ENCODE measurements around the gene OGDHL.
"Not testable (repeated sequence)": the region's sequence is repeated elsewhere in the genome, so short reads cannot be mapped to it uniquely, and the experiment has no call there.

OGDHL gene

GRCh38 chr10:49754951-49755350 is 7.2 kb downstream of the OGDHL start:
- not testable (repeated sequence) for DNase-seq

- no peak for DNase-seq
Observed at GRCh38 chr10:49752584-49752983, 9.5 kb downstream of the OGDHL start.

- no peak for DNase-seq
Observed at GRCh38 chr10:49751636-49752510, 10.2 kb downstream of the OGDHL start.

GRCh38 chr10:49751216-49751615 is 10.9 kb downstream of the OGDHL start:
- no peak for DNase-seq

- DNase-seq: no peak
Observed at GRCh38 chr10:49750546-49750945, 11.6 kb downstream of the OGDHL start.

GRCh38 chr10:49749556-49750491 is 12.3 kb downstream of the OGDHL start:
- DNase-seq: no peak

GRCh38 chr10:49749144-49749543 is 13.0 kb downstream of the OGDHL start:
- no peak for DNase-seq

GRCh38 chr10:49748006-49748405 is 14.1 kb downstream of the OGDHL start:
- DNase-seq: no peak

GRCh38 chr10:49747303-49747646 is 14.8 kb downstream of the OGDHL start:
- no peak for DNase-seq

GRCh38 chr10:49746626-49747302 is 15.4 kb downstream of the OGDHL start:
- no peak for DNase-seq

- DNase-seq: no peak
Observed at GRCh38 chr10:49745756-49746155, 16.4 kb downstream of the OGDHL start.

GRCh38 chr10:49744924-49745605 is 17.1 kb downstream of the OGDHL start:
- no peak for DNase-seq

GRCh38 chr10:49744091-49744685 is 17.9 kb downstream of the OGDHL start:
- no peak for DNase-seq

GRCh38 chr10:49743464-49744075 is 18.6 kb downstream of the OGDHL start:
- no peak for DNase-seq

GRCh38 chr10:49742683-49743463 is 19.2 kb downstream of the OGDHL start:
- DNase-seq: no peak

- no peak for DNase-seq
Observed at GRCh38 chr10:49741108-49741995, 20.8 kb downstream of the OGDHL start.

GRCh38 chr10:49740346-49741107 is 21.6 kb downstream of the OGDHL start:
- no peak for DNase-seq

GRCh38 chr10:49739426-49739825 is 22.7 kb downstream of the OGDHL start:
- no peak for DNase-seq

Data from SHP77 (cell line).